Measurements from ENCODE around the gene SYNE1.
"Not testable (repeated sequence)": the region's sequence is repeated elsewhere in the genome, so short reads cannot be mapped to it uniquely, and the experiment has no call there.

The SYNE1 gene

GRCh38 chr6:152086223-152086873, 550.8 kb downstream of the SYNE1 start:
- Histone ChIP-seq H3K36me3 (no peaks in the 10 kb centered on the region), H3K9me3 (replicated peaks in 1 of 11) (peaks cover 0 to 11% (median 7%) of the 10 kb centered on the region in 11 experiments; a peak in 7 of 22 replicates), H3K4me1 (no peaks in the 10 kb centered on the region), H3K4me3 (no peak overlapping the region), H3K27me3 (no peaks in the 10 kb centered on the region), H3K27ac (no peak overlapping the region), H3K9ac (no peak overlapping the region), H4K20me1 (no peaks in the 10 kb centered on the region), H3K4me2 (no peak overlapping the region)
- no peak for TF ChIP-seq Cebpa-rat (IDR thresholded peaks at IDR 0.05)

GRCh38 chr6:152085451-152085921, 551.7 kb downstream of the SYNE1 start:
- Histone ChIP-seq H3K27me3 (no peaks in the 10 kb centered on the region), H3K9ac (no peak overlapping the region), H4K20me1 (no peaks in the 10 kb centered on the region), H3K4me3 (no peak overlapping the region), H3K9me3 (replicated peaks in 1 of 11) (peaks cover 0 to 11% (median 7%) of the 10 kb centered on the region in 11 experiments; a peak in 7 of 22 replicates), H3K4me2 (no peak overlapping the region), H3K36me3 (no peaks in the 10 kb centered on the region), H3K27ac (no peak overlapping the region), H3K4me1 (no peaks in the 10 kb centered on the region)
- no peak for TF ChIP-seq Cebpa-rat (IDR thresholded peaks at IDR 0.05)

DNA sequence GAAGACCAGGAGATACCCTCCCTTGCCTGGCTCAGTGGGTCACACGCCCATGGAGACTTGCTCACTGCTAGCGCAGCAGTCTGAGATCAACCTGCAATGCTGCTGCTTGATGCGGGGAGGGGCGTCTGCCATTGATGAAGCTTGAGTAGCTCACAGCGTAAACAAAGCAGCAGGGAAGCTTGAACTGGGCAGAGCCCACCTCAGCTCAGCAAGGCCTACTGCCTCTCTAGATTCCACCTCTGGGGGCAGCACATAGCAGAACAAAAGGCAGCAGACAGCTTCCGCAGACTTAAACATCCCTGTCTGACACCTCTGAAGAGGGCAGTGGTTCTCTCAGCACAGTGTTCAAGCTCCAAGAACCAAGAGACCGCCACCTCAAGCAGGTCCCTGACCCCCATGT, 558.4 kb downstream of the SYNE1 start:
- no peaks in the 10 kb centered on the region for H3K27me3 ChIP-seq
- no peak for TF ChIP-seq Cebpa-rat (IDR thresholded peaks at IDR 0.05)
- peaks cover 0 to 9% (median 0%) of the 10 kb centered on the region in 11 experiments; a peak in 2 of 22 replicates for H3K36me3 ChIP-seq

DNA sequence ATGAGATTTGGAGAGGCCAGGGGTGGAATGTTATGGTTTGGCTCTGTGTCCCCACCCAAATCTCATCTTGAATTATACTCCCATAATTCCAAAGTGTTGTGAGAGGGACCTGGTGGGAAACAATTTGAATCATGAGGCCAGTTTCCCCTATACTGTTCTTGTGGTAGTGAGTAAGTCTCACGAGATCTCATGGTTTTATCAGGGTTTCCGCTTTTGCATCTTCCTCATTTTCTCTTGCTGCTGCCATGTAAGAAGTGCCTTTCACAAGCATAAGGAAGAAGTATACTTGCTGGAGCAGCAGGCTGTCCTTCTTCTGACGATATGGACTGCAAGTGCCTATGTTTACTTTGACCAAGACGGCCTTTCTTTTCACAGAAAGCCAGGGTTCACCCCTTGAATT, 559.2 kb downstream of the SYNE1 start:
- no peak overlapping the region for H3K27ac ChIP-seq
- no peak for TF ChIP-seq Cebpa-rat (IDR thresholded peaks at IDR 0.05)
- no peaks in the 10 kb centered on the region for H4K20me1 ChIP-seq

More for the DNA sequence above, 558.4 kb downstream of the SYNE1 start:
- Histone ChIP-seq H3K9me3 (replicated peaks in 1 of 11) (peaks cover 36 to 64% (median 46%) of the 10 kb centered on the region in 11 experiments), H3K4me3 (no peak overlapping the region), H3K4me1 (no peaks in the 10 kb centered on the region), H3K4me2 (no peak overlapping the region), H3K27ac (no peak overlapping the region), H4K20me1 (no peaks in the 10 kb centered on the region), H3K9ac (no peak overlapping the region)

DNA sequence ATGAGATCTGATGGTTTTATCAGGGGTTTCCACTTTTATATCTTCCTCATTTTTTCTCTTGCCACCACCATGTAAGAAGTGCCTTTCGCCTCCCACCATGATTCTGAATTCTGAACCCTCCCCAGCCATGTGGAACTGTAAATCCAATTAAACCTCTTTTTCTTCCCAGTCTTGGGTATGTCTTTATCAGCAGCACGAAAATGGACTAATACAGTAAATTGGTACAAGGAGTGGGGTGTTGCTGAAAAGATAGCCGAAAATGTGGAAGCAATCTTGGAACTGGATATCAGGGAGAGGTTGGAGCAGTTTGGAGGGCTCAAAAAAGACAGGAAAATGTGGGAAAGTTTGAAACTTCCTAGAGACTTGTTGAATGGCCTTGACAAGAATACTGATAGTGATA, 560.9 kb downstream of the SYNE1 start:
- H3K4me1 ChIP-seq, H3K9ac ChIP-seq, H4K20me1 ChIP-seq, H3K27me3 ChIP-seq, H3K36me3 ChIP-seq, H3K27ac ChIP-seq, H3K4me2 ChIP-seq: not testable (repeated sequence)
- Histone ChIP-seq H3K9me3 (replicated peaks in 1 of 11) (peaks cover 36 to 54% (median 43%) of the 10 kb centered on the region in 11 experiments), H3K4me3 (peak overlapping the region in 1 of 10 experiments; percentile 3; a peak in 1 of 20 replicates)

More for the DNA sequence above, 559.2 kb downstream of the SYNE1 start:
- Histone ChIP-seq H3K27me3 (no peaks in the 10 kb centered on the region), H3K4me2 (no peak overlapping the region), H3K36me3 (peaks cover 0 to 9% (median 0%) of the 10 kb centered on the region in 11 experiments; a peak in 2 of 22 replicates), H3K4me3 (no peak overlapping the region), H3K4me1 (no peaks in the 10 kb centered on the region), H3K9ac (no peak overlapping the region), H3K9me3 (replicated peaks in 1 of 11) (peaks cover 36 to 56% (median 45%) of the 10 kb centered on the region in 11 experiments)

DNA sequence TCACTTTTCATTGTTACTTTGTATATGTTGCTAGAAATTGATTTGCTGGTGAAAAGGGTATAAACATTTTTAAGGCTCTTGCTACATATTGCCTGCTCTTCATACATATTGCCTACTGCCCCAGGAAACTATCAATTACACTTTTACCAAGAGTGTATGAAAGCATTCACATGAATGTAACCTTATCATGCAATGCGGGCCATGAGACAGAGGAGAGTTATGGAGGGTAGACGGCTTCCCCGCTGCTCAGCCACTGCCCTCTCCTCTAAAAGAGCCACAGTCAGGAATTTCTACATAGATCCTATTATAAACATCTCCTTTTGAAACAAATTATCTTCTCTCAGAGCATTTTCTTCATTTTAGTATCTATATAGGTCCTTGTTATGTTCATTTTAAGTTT, 565.3 kb downstream of the SYNE1 start:
- no peak overlapping the region for H3K4me3 ChIP-seq

More for the DNA sequence above, 565.3 kb downstream of the SYNE1 start:
- Histone ChIP-seq H3K9me3 (replicated peaks in 1 of 11) (peaks cover 15 to 30% (median 22%) of the 10 kb centered on the region in 11 experiments), H3K4me1 (no peaks in the 10 kb centered on the region), H3K4me2 (no peak overlapping the region), H3K36me3 (peaks cover 0 to 9% (median 0%) of the 10 kb centered on the region in 11 experiments; a peak in 1 of 22 replicates), H4K20me1 (no peaks in the 10 kb centered on the region), H3K9ac (no peak overlapping the region), H3K27ac (no peak overlapping the region), H3K27me3 (no peaks in the 10 kb centered on the region)
- TF ChIP-seq Cebpa-rat (IDR thresholded peaks at IDR 0.05) = no peak

Measured in BLaER1 treated with 17β-estradiol and CSF1 and Interleukin-3, amounts not matched to agents 10 nM and 100 nM (cell line).